BLaER1 treated with 17β-estradiol and CSF1 and Interleukin-3, amounts not matched to agents 10 nM and 100 nM (cell line): ENCODE measurements around the gene PARD3B.

Source experiments
- H3K27ac ChIP-seq, 11 experiments: shearing (Covaris generic); formaldehyde crosslinking; 2 replicates each; pipeline ENCODE4 v1.8.1; 2022
- H3K27me3 ChIP-seq, 11 experiments: shearing (Covaris generic); formaldehyde crosslinking; 2 replicates each; pipeline ENCODE4 v1.8.1; 2022
- H3K36me3 ChIP-seq, 11 experiments: shearing (Covaris generic); formaldehyde crosslinking; 2 replicates each; pipeline ENCODE4 v1.8.1; 2022
- H3K4me1 ChIP-seq, 10 experiments: shearing (Covaris generic); formaldehyde crosslinking; 2 replicates each; pipeline ENCODE4 v1.8.1; 2022
- H3K4me2 ChIP-seq, 11 experiments: shearing (Covaris generic); formaldehyde crosslinking; 2 replicates each; pipeline ENCODE4 v1.8.1; 2022
- H3K4me3 ChIP-seq, 10 experiments: shearing (Covaris generic); formaldehyde crosslinking; 2 replicates each; pipeline ENCODE4 v1.8.1; 2022
- H3K9ac ChIP-seq, 11 experiments: shearing (Covaris generic); formaldehyde crosslinking; 2 replicates each; pipeline ENCODE4 v1.8.1; 2022
- H3K9me3 ChIP-seq, 11 experiments: shearing (Covaris generic); formaldehyde crosslinking; replicated peaks in 1 of 11; 2 replicates each; pipeline ENCODE4 v1.8.1; 2022
- H4K20me1 ChIP-seq, 11 experiments: shearing (Covaris generic); formaldehyde crosslinking; 2 replicates each; pipeline ENCODE4 v1.8.1; 2022
- Cebpa-rat ChIP-seq, 11 experiments: shearing (Covaris generic); IDR thresholded peaks; 2 replicates each; pipeline ENCODE4 v1.8.1; 2022

The PARD3B gene

DNA sequence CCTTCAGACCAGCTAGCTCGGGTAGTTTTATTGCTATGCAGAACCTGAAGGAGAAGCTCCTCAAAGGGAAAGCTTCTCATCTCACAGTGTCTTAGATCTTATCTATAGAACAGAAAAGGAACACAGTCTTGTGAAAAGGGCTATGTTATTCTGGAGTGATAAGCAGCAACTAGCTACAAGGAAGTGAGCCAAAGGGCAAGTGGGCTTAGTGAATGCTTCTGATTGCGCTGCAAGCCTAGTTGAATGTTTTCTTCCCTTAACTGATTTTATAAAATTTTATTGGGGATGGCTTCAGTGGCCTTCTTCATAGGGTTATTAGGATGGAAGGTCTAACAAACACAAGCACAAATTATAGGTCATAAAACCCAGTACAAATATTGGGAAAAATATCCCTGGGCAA, 400.1 kb downstream of the PARD3B start:
- Histone ChIP-seq H3K27me3 (no peaks in the 10 kb centered on the region), H3K4me3 (no peak overlapping the region), H3K36me3 (no peaks in the 10 kb centered on the region), H3K27ac (no peak overlapping the region), H3K4me2 (no peak overlapping the region), H4K20me1 (no peaks in the 10 kb centered on the region), H3K4me1 (no peaks in the 10 kb centered on the region), H3K9ac (no peak overlapping the region), H3K9me3 (peaks cover 0 to 18% (median 9%) of the 10 kb centered on the region in 11 experiments; a peak in 10 of 22 replicates)
- TF ChIP-seq Cebpa-rat (IDR thresholded peaks at IDR 0.05), result no peak

GRCh38 chr2:204946892-204947291, 401.6 kb downstream of the PARD3B start:
- Histone ChIP-seq H3K9ac (no peak overlapping the region), H3K36me3 (no peaks in the 10 kb centered on the region), H3K4me3 (no peak overlapping the region), H4K20me1 (no peaks in the 10 kb centered on the region), H3K4me1 (no peaks in the 10 kb centered on the region), H3K27me3 (no peaks in the 10 kb centered on the region), H3K27ac (no peak overlapping the region), H3K9me3 (peaks cover 0 to 18% (median 9%) of the 10 kb centered on the region in 11 experiments; a peak in 10 of 22 replicates), H3K4me2 (no peak overlapping the region)
- TF ChIP-seq Cebpa-rat (IDR thresholded peaks at IDR 0.05), result no peak

GRCh38 chr2:204947405-204947804, 402.1 kb downstream of the PARD3B start:
- Histone ChIP-seq H3K4me2 (no peak overlapping the region), H3K27ac (no peak overlapping the region), H3K9ac (no peak overlapping the region), H3K4me3 (no peak overlapping the region), H3K9me3 (peaks cover 0 to 18% (median 9%) of the 10 kb centered on the region in 11 experiments; a peak in 10 of 22 replicates), H3K4me1 (no peaks in the 10 kb centered on the region), H4K20me1 (no peaks in the 10 kb centered on the region), H3K27me3 (no peaks in the 10 kb centered on the region), H3K36me3 (no peaks in the 10 kb centered on the region)
- no peak for TF ChIP-seq Cebpa-rat (IDR thresholded peaks at IDR 0.05)

GRCh38 chr2:204948024-204948763, 402.9 kb downstream of the PARD3B start:
- Histone ChIP-seq H3K27ac (no peak overlapping the region), H3K4me3 (no peak overlapping the region), H3K9me3 (peaks cover 0 to 18% (median 9%) of the 10 kb centered on the region in 11 experiments; a peak in 10 of 22 replicates)

GRCh38 chr2:204948822-204949221, 403.5 kb downstream of the PARD3B start:
- Histone ChIP-seq H3K4me3 (no peak overlapping the region), H3K27ac (no peak overlapping the region), H3K27me3 (no peaks in the 10 kb centered on the region), H3K9me3 (peaks cover 0 to 18% (median 9%) of the 10 kb centered on the region in 11 experiments; a peak in 10 of 22 replicates), H3K4me2 (no peak overlapping the region), H4K20me1 (no peaks in the 10 kb centered on the region), H3K9ac (no peak overlapping the region), H3K4me1 (no peaks in the 10 kb centered on the region), H3K36me3 (no peaks in the 10 kb centered on the region)
- no peak for TF ChIP-seq Cebpa-rat (IDR thresholded peaks at IDR 0.05)

More at GRCh38 chr2:204948024-204948763, 402.9 kb downstream of the PARD3B start:
- no peak for TF ChIP-seq Cebpa-rat (IDR thresholded peaks at IDR 0.05)
- no peak overlapping the region for H3K9ac ChIP-seq
- H3K4me1 ChIP-seq, result no peaks in the 10 kb centered on the region
- no peaks in the 10 kb centered on the region for H3K27me3 ChIP-seq
- no peak overlapping the region for H3K4me2 ChIP-seq
- no peaks in the 10 kb centered on the region for H3K36me3 ChIP-seq
- H4K20me1 ChIP-seq, result no peaks in the 10 kb centered on the region

GRCh38 chr2:204950695-204951346, 405.5 kb downstream of the PARD3B start:
- H3K9me3 ChIP-seq, result peaks cover 0 to 2% (median 0%) of the 10 kb centered on the region in 11 experiments; a peak in 3 of 22 replicates
- TF ChIP-seq Cebpa-rat (IDR thresholded peaks at IDR 0.05), result no peak
- H3K27me3 ChIP-seq, result no peaks in the 10 kb centered on the region

DNA sequence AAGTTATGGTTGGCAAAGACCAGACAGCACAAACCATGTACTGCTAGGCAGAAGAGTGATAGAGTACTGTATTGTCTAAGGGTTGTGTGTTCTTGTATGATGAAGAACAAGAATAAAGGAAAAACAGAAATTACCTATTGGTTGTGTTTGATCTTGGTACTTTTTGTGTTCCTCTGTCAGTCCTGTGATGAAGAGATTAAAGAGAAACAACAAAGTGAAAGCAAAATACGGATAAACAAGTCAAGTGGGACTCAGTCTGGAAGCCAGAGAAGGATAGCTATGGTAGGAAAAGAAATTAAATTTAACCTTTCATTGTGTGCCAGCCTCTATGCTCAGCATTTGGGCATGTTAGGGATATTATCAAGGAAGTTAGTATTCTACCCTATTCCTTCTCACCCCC, 413.1 kb downstream of the PARD3B start:
- Histone ChIP-seq H3K9ac (no peak overlapping the region), H3K4me2 (no peak overlapping the region)
- no peak for TF ChIP-seq Cebpa-rat (IDR thresholded peaks at IDR 0.05)

More at GRCh38 chr2:204950695-204951346, 405.5 kb downstream of the PARD3B start:
- no peaks in the 10 kb centered on the region for H4K20me1 ChIP-seq
- no peak overlapping the region for H3K9ac ChIP-seq
- no peak overlapping the region for H3K4me2 ChIP-seq
- H3K36me3 ChIP-seq, result no peaks in the 10 kb centered on the region
- H3K4me3 ChIP-seq, result no peak overlapping the region
- H3K4me1 ChIP-seq, result no peaks in the 10 kb centered on the region
- H3K27ac ChIP-seq, result no peak overlapping the region

GRCh38 chr2:204964414-204964813, 419.1 kb downstream of the PARD3B start:
- H4K20me1 ChIP-seq, result no peaks in the 10 kb centered on the region
- H3K27ac ChIP-seq, result no peak overlapping the region
- no peaks in the 10 kb centered on the region for H3K9me3 ChIP-seq
- no peak for TF ChIP-seq Cebpa-rat (IDR thresholded peaks at IDR 0.05)
- no peak overlapping the region for H3K4me2 ChIP-seq
- H3K4me1 ChIP-seq, result peaks cover 5 to 17% (median 12%) of the 10 kb centered on the region in 10 experiments; a peak in 16 of 20 replicates
- H3K36me3 ChIP-seq, result no peaks in the 10 kb centered on the region
- no peak overlapping the region for H3K4me3 ChIP-seq
- H3K27me3 ChIP-seq, result no peaks in the 10 kb centered on the region
- H3K9ac ChIP-seq, result no peak overlapping the region

More for the DNA sequence above, 413.1 kb downstream of the PARD3B start:
- Histone ChIP-seq H3K4me3 (no peak overlapping the region), H3K27me3 (no peaks in the 10 kb centered on the region), H3K36me3 (no peaks in the 10 kb centered on the region), H3K4me1 (no peaks in the 10 kb centered on the region), H3K27ac (no peak overlapping the region), H3K9me3 (no peaks in the 10 kb centered on the region), H4K20me1 (no peaks in the 10 kb centered on the region)

- H3K36me3 ChIP-seq, result no peaks in the 10 kb centered on the region
- H3K9ac ChIP-seq, result no peak overlapping the region
- no peak overlapping the region for H3K27ac ChIP-seq
- H3K4me1 ChIP-seq, result peaks cover 5 to 17% (median 12%) of the 10 kb centered on the region in 10 experiments; a peak in 16 of 20 replicates
- H3K9me3 ChIP-seq, result no peaks in the 10 kb centered on the region
- no peaks in the 10 kb centered on the region for H4K20me1 ChIP-seq
- H3K4me2 ChIP-seq, result no peak overlapping the region
- no peak overlapping the region for H3K4me3 ChIP-seq
- H3K27me3 ChIP-seq, result no peaks in the 10 kb centered on the region
- TF ChIP-seq Cebpa-rat (IDR thresholded peaks at IDR 0.05), result no peak
Measured at GRCh38 chr2:204966245-204966644, 421.0 kb downstream of the PARD3B start.
